NCI-H1436 treated with DMSO at 0.1 percent for 48 hours (cell line): ENCODE data around the gene CSTF2T.

Source experiments
- DNase-seq: peaks from one replicate; lab custom pipeline; 2025; lab: John Stamatoyannopoulos, UW

The CSTF2T gene

GRCh38 chr10:51699475-51700227, at the start of gene CSTF2T:
TSS of gene CSTF2T (minus strand) at chr10:51699595. CDS start at chr10:51699549, 46 bp downstream.
- peak; percentile 60 for DNase-seq

- DNase-seq: no peak
These were observed 49.6 kb upstream of the CSTF2T start for GRCh38 chr10:51748959-51749358.

- DNase-seq: no peak
These were observed 47.8 kb upstream of the CSTF2T start for GRCh38 chr10:51747216-51747615.

GRCh38 chr10:51745397-51745796, 46.0 kb upstream of the CSTF2T start:
- DNase-seq: no peak

GRCh38 chr10:51744235-51745000, 45.0 kb upstream of the CSTF2T start:
- no peak for DNase-seq

GRCh38 chr10:51743146-51743545, 43.8 kb upstream of the CSTF2T start:
- DNase-seq: no peak

- DNase-seq: no peak
These were observed 33.7 kb upstream of the CSTF2T start for GRCh38 chr10:51733057-51733456.

GRCh38 chr10:51729822-51730555, 30.6 kb upstream of the CSTF2T start:
- DNase-seq: no peak

GRCh38 chr10:51724038-51724437, 24.6 kb upstream of the CSTF2T start:
- no peak for DNase-seq

GRCh38 chr10:51718804-51719291, 19.5 kb upstream of the CSTF2T start:
- no peak for DNase-seq

GRCh38 chr10:51716981-51717380, 17.6 kb upstream of the CSTF2T start:
- no peak for DNase-seq

GRCh38 chr10:51711519-51711891, 12.1 kb upstream of the CSTF2T start:
- DNase-seq: no peak

- no peak for DNase-seq
These were observed 10.1 kb upstream of the CSTF2T start for GRCh38 chr10:51709324-51709972.

- DNase-seq: no peak
These were observed 9.2 kb upstream of the CSTF2T start for GRCh38 chr10:51708609-51709008.

- DNase-seq: no peak
These were observed 8.5 kb upstream of the CSTF2T start for GRCh38 chr10:51707821-51708424.

GRCh38 chr10:51707392-51707791, 8.0 kb upstream of the CSTF2T start:
- DNase-seq: no peak

GRCh38 chr10:51706225-51706624, 6.8 kb upstream of the CSTF2T start:
- no peak for DNase-seq

GRCh38 chr10:51705774-51706173, 6.4 kb upstream of the CSTF2T start:
- no peak for DNase-seq

- DNase-seq: no peak
These were observed 928 bp upstream of the CSTF2T start for GRCh38 chr10:51700228-51700817.

GRCh38 chr10:51699145-51699474, 285 bp downstream of the CSTF2T start:
- DNase-seq: no peak

- no peak for DNase-seq
These were observed 827 bp downstream of the CSTF2T start for GRCh38 chr10:51698473-51699063.
